Measurements from ENCODE around the gene ICE2.

ICE2 gene

DNA sequence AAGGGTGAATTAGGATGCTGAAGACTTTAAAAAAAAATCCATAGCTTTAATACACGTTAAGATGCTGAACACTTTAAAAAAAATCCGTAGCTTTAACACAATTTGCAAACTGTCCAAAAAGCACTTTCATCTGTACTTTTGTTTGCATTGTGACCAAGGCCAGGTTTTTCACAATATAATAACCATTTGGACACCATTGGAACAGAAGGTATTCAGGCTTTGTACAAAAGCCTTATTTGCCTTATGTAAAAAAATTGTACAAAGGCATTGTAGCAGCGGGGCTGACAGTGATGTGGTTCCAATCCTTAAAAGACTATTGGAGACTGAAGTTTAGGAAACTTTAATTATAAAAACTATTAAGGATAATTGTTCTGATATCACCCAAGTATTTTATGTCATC is 15.2 kb upstream of the ICE2 start:
- no peak for DNase-seq

DNA sequence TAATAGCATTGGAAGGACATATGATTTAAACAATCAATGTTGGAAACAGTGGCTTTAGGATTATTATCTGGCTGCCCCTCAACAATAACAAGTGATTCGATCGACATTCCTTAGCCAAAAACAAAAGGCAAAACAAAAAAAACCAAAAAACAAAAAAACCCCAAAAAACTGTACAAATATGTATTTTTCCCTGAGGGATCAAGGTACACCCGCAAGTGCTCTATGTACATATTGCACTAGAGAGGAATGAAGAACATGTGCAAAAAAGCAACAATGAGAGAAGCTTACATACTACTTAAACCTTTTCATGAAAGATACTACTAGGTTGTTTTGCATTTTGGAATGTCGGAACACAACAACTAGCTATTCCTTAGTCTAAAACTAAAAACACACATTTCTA is 14.2 kb upstream of the ICE2 start:
- DNase-seq, result no peak

DNA sequence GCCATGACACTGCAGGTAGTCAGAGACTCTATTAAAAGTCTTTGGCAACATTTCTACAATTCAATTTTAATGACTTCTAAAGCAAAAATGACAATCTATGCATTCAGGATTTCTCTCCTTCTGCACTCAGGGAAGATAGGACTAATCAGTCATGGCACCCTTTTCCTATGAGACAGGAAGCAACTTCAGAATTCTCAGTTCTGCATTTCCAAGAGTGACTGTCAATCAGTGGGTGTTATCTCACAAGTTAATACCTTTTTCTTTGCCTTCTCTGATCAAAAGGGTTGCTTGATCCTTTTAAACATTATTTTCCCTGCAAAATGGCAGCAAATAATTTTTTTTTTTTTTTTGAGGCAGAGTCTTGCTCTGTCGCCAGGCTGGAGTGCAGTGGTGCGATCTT is 7.8 kb upstream of the ICE2 start:
- DNase-seq, result no peak

DNA sequence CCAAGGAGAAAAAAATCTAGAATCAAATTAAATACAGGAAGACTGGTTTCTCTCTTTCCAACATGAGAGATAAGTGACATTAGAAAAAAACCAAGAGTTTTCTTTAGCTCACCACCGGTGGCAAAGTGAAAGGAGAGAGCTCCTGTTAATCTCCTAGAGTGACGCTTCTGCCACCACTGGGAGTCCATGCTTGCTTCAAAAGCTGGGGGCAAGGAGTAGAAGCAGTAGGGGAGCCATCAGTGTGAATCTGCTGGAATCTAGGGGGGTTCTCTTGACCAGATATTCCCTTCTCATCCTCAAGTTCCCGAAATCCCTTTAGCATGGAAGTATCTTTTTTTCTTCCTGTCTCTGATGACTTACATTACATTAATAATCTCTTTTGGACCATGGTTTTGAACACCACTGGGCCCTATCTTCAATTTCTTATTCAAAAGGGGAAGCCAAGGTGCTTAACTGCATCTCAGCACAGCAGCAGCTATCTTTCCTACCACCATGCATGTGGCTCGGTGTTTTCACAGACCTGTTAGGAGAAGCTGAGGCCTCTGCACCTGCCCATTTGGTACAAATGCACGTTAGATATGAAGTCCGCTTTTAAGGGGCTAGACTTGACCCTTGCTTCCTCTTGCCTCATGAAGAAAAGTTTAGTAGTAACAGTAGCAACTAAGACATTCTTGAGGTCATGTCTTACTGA is 6.6 kb upstream of the ICE2 start:
- DNase-seq, result no peak

DNA sequence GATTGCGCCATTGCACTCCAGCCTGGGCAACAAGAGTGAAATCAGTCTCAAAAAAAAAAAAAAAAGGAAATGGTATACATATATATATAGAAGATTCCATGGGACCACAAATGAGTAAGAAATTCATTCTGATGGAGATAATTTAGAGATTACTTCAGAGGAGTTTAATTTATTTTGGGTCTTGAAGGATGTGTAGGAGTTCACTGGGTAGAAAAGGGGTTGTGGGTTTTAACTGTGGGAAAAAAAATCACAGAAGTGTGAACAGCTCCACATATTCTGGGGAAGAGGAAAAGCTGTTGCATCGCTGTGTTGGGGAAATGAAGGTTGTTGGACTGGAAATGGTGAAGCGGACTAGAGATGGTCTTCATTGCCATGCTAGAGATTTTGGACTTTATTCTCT is 4.1 kb upstream of the ICE2 start:
- no peak for DNase-seq

GRCh38 chr15:60480888-60481287 is 1.9 kb upstream of the ICE2 start:
- DNase-seq, result no peak

DNA sequence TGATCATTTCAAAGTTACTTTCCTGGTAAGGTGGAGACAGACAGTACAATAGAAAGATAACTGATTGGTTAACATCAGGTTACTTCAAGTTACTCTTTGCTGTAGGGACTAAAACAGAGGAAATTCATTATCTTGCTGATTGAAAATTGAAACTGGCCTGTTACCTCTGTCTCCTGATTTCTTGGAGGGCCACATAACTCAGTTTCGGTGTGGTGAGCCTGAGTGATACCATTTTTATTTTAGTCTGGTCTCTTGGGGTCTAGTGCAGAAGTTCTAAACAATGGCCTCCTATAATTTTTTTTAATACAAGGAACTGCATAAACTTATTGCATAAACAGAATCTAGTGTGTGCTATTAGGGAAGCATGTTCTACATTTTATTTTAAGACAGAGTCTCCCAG is 1.2 kb upstream of the ICE2 start:
- DNase-seq, result no peak

- no peak for DNase-seq
Observed at GRCh38 chr15:60479361-60480110, 594 bp upstream of the ICE2 start.

DNA sequence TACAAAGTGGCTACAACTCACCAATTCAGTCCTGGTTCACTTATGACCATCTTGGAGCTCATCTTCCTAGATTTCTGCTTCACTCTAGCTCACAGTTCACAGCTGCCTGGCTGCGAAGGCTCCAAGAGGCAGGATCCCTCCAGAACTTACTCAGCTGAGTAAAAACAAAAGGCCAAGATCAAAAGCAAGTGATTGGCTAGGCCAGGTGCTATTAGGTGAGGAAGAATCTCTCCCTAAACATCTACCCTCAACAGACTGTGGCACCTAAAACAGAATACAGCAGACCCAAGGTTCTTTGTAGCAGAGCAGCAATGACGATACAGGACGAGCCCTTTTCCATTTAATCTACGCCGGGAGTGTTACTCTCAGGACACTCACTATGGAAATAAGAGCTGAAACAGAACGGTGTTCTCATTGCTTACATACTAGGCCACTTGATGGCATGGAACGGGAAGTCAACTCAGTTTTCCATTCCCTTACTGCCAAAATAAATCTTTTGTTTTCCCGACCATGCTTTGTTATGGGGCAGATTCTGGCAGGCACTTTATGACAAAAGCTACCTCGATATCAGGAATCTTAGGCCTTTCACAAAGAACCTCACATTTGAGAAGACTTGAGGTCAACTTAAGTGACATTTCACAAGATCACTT is 901 bp downstream of the ICE2 start:
- DNase-seq, result no peak

DNA sequence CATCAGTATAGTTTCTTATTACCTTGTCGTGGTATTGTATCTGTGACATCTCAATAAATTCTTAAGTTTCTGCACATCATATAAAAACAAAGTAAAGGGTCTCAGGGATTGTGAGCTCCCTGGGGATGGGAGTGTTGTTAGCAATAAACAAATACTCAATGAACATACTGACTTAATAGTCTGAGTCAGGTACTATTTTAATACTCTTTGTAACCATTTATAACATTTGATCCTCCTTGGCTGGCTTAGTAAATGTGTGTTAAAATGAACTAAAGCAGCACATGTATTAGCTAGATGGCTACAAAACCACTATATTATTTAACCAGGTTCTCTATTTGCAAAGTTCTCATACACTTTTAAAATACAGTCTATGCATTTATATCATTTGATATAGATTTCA is 1.8 kb downstream of the ICE2 start:
- no peak for DNase-seq

GRCh38 chr15:60476713-60477112 is 2.2 kb downstream of the ICE2 start:
- DNase-seq, result no peak

- DNase-seq, result no peak
Observed at GRCh38 chr15:60473135-60473534, 5.8 kb downstream of the ICE2 start.

DNA sequence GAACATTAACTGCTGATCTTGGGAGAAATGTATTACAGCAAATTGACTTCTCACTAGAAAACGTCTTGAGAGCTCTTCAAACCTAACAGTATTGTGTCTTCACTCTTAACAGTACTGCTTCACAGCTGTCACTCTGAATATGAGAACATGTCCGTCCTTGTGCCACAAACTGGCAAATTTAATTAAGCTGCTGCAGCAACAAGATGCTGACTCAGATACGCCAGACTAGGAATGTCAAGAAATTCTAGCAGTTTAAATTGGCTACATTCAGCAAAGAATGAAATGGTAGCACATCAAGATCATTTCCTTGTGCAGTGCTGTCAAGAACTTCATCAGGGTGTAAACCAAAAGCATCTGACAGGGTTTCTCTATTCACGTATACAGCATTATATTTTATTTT is 7.6 kb downstream of the ICE2 start:
- DNase-seq, result no peak

GRCh38 chr15:60469893-60470641 is 8.9 kb downstream of the ICE2 start:
- no peak for DNase-seq

DNA sequence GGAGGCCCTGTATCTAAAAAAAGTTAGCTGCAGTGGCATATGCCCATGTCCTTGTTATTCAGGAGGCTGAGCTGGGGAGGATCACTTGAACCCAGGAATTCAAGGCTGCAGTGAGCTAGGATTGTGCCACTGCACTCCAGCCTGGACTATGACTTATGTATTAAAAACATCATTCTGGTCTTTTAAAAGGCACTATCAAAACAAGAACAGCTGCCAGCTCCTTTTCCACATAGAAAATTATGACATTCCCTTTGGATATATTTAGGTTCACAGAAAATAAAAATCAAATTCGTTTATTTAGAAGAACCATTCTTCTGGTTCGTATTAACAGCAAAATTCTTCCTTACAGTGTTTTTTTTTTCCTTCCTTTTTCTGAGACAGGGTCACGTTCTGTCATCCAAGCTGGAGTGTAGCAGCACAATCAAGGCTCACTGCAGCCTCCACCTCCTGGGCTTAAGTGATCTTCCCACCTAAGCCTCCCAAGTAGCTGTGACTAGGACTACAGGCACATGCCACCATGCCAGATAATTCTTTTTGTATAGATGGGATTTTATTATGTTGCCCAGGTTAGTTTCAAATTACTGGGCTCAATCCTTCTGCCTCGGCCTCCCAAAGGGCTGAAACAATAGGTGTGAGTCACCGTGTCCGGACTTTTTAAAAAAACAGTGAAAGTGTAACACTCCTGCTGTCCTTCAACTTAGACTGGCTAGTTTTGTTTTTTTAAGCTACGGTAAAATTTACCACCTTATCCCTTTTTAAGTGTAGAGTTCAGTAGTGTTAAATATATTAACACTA is 13.9 kb downstream of the ICE2 start:
- no peak for DNase-seq

DNA sequence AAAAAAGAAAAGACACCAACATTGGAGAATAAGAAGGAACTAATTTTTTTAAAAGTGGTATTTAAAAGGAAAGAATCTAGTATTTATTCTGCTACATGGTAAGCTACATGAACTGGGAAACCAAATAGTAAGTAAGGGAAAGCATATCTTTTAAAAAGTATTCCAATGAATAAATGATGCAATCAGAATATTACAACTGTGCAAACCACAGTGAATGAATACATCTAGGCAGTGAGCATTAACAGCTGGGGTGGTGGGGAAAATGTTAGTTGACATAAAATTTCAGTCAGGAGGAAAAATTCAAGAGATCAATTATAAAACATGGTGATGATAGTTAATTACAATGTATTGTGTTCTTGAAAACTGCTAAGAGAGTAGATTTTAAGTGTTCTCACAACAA is 16.9 kb downstream of the ICE2 start:
- DNase-seq, result no peak

DNA sequence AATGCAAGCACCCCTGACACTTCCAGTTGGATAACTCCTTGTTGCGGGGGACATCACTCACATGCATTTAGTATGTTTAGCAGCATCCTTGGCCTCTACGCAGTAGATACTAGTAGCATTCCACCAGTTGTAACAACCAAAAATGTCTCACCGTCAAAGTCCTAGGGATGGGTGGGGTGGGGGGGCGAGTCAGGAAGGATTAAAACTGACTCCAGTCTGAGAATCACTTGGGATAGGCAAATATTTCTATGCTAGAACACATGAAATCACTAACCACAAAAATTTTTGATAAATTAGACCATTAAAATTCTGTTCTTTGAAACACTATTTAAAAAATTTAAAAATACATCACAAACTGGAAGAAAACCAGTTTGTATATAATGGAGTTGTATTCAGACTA is 18.0 kb downstream of the ICE2 start:
- DNase-seq, result no peak

- DNase-seq, result no peak
Observed at GRCh38 chr15:60458721-60459120, 20.2 kb downstream of the ICE2 start.

DNA sequence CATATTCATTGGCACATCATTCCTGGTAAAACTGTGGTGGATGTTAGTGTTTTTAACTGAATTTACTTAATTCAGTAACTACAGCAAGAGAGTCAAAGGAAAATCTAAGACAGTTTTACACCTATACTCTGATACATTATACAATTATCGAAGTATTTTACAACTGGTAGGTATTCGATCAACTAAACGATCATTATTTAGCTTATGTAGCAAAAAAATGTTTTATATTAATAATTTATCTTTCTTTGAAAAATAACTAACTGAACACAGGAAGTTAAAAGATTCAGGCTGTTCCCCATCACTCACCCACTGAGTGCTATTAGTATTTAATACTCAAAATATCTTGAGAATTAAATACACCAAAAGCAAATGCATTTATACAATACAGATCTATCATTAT is 21.0 kb downstream of the ICE2 start:
- DNase-seq, result no peak

- no peak for DNase-seq
Observed at GRCh38 chr15:60454824-60455223, 24.1 kb downstream of the ICE2 start.

GRCh38 chr15:60448668-60449360 is 30.1 kb downstream of the ICE2 start:
- DNase-seq, result no peak

GRCh38 chr15:60444289-60444912 is 34.5 kb downstream of the ICE2 start:
- DNase-seq, result no peak

All from NCI-H1417 treated with DMSO at 0.1 percent for 48 hours (cell line).